ENCODE results near the gene OR2G2.

GRCh38 chr1:247539215-247539614 lies 48.9 kb upstream of the OR2G2 start:
- TF ChIP-seq CTCF (IDR thresholded peaks at IDR 0.05) (no peak), RXRA (IDR thresholded peaks at IDR 0.05; ENCODE audit: borderline replicate concordance, low read depth) (no peak)

Data from SK-N-SH (cell line).